SK-N-SH (cell line): ENCODE measurements around the gene NECTIN2. TPM values are rescaled to one million over a fixed set of nuclear protein-coding genes. Genes with fewer than 3 reads are reported as not detected.

ENCODE experiments used
- CTCF ChIA-PET: fragments of 300-600, 350-600 bp; formaldehyde crosslinking; extraction: SDS; loops from one replicate; lab custom pipeline; 2021; lab: Yijun Ruan, JAX
- POLR2A ChIA-PET: fragments of 350-600 bp; sonication (Branson Sonifier 250); formaldehyde crosslinking; extraction: SDS; loops from one replicate; lab custom pipeline; 2020; ENCODE audit warnings: antibody characterized with exemption, inconsistent platforms; lab: Yijun Ruan, JAX
- DNase-seq: peaks from one replicate; pipeline ENCODE4 v3.0.0; 2012
- H2AFZ ChIP-seq: fragments of 200-600 bp; sonication (generic); 2 replicates; pipeline ENCODE4 v1.8.1; 2016; ENCODE audit warnings: antibody characterized with exemption, mild to moderate bottlenecking, low read depth
- H3F3A ChIP-seq: fragments of 200-600 bp; sonication (generic); replicated peaks from 2 replicates; pipeline ENCODE3; 2016; ENCODE audit warnings: antibody characterized with exemption, mild to moderate bottlenecking; ENCODE audit not compliant: insufficient read depth
- H3K27ac ChIP-seq, 2 experiments: fragments of 200-500 bp in 1 of 2; fragments of 200-600 bp in 1 of 2; sonication (Bioruptor generic) in 1 of 2; sonication (generic), shearing (Covaris generic) in 1 of 2; 2 replicates each; pipeline versions ENCODE4 v1.5.1 to v1.6.1; 2014 to 2016; ENCODE audit warnings: low read depth in 2 of 2, inconsistent platforms in 1 of 2, low read length in 1 of 2, mild to moderate bottlenecking in 1 of 2, mixed read lengths in 1 of 2
- H3K27me3 ChIP-seq: fragments of 200-600 bp; sonication (generic), shearing (Covaris generic); 2 replicates; pipeline ENCODE4 v1.6.1; 2016; ENCODE audit warnings: mixed run types; ENCODE audit not compliant: insufficient read depth
- H3K36me3 ChIP-seq, 2 experiments: fragments of 200-500 bp in 1 of 2; fragments of 200-600 bp in 1 of 2; sonication (Bioruptor generic) in 1 of 2; sonication (generic) in 1 of 2; replicated peaks in 1 of 2; 2 replicates each; pipeline versions ENCODE3 to v1.5.1; 2014 to 2016; ENCODE audit warnings: low read length in 1 of 2, mild to moderate bottlenecking in 1 of 2; ENCODE audit not compliant: insufficient read depth in 2 of 2, control insufficient read depth in 1 of 2
- H3K4me1 ChIP-seq, 2 experiments: fragments of 200-500 bp in 1 of 2; fragments of 200-600 bp in 1 of 2; sonication (Bioruptor generic) in 1 of 2; sonication (generic), shearing (Covaris generic) in 1 of 2; 2 replicates each; pipeline versions ENCODE4 v1.5.1 to v1.6.1; 2014 to 2016; ENCODE audit warnings: low read depth in 1 of 2, low read length in 1 of 2, mixed run types in 1 of 2; ENCODE audit not compliant: insufficient read depth in 2 of 2, control insufficient read depth in 1 of 2
- H3K4me2 ChIP-seq: fragments of 200-600 bp; sonication (generic), shearing (Covaris generic); 2 replicates; pipeline ENCODE4 v1.6.1; 2017; ENCODE audit warnings: mixed run types
- H3K4me3 ChIP-seq, 2 experiments: fragments of 200-500 bp in 1 of 2; fragments of 200-600 bp in 1 of 2; sonication (Bioruptor generic) in 1 of 2; sonication (generic), shearing (Covaris generic) in 1 of 2; 2 replicates each; pipeline versions ENCODE4 v1.5.1 to v1.8.1; 2014 to 2016; ENCODE audit warnings: low read depth in 2 of 2, inconsistent platforms in 1 of 2, low read length in 1 of 2, mild to moderate bottlenecking in 1 of 2, mixed read lengths in 1 of 2, moderate library complexity in 1 of 2
- H3K79me2 ChIP-seq: fragments of 200-600 bp; sonication (generic); 2 replicates; pipeline ENCODE4 v1.8.1; 2017; ENCODE audit warnings: mild to moderate bottlenecking; ENCODE audit not compliant: insufficient read depth
- H3K9ac ChIP-seq: fragments of 200-600 bp; sonication (generic); 2 replicates; pipeline ENCODE4 v1.6.1; 2017; ENCODE audit warnings: mixed run types
- H3K9me2 ChIP-seq: fragments of 200-600 bp; sonication (generic); 2 replicates; pipeline ENCODE4 v1.6.1; 2017; ENCODE audit warnings: mixed run types
- H3K9me3 ChIP-seq: fragments of 200-600 bp; sonication (generic); 2 replicates; pipeline ENCODE4 v1.6.1; 2017; ENCODE audit warnings: mixed run types, mild to moderate bottlenecking, moderate library complexity
- H4K20me1 ChIP-seq: fragments of 200-600 bp; sonication (generic); 2 replicates; pipeline ENCODE4 v1.6.1; 2017; ENCODE audit warnings: mild to moderate bottlenecking, mixed run types; ENCODE audit not compliant: insufficient read depth
- CHD2 ChIP-seq: fragments of 150-350 bp; IDR thresholded peaks from 2 replicates; pipeline ENCODE4 v1.6.1; 2018; ENCODE audit warnings: low read length; ENCODE audit not compliant: partially characterized antibody
- FOXJ3 ChIP-seq: sonication (generic); formaldehyde crosslinking; IDR thresholded peaks from 2 replicates; pipeline ENCODE4 v1.5.1; 2020; ENCODE audit warnings: mild to moderate bottlenecking, missing genetic modification reagents
- GABPA ChIP-seq: IDR thresholded peaks from 2 replicates; pipeline ENCODE4 v1.4.0; 2012; ENCODE audit warnings: low read depth, mild to moderate bottlenecking
- MEF2A ChIP-seq: IDR thresholded peaks from 2 replicates; pipeline ENCODE4 v1.4.0; 2012; ENCODE audit warnings: low read depth, borderline replicate concordance
- MXI1 ChIP-seq: IDR thresholded peaks from 2 replicates; pipeline ENCODE4 v1.6.1; 2012; ENCODE audit warnings: mild to moderate bottlenecking, low read depth, low read length, improper control_type of control experiment
- PBX3 ChIP-seq: IDR thresholded peaks from 2 replicates; pipeline ENCODE4; 2012
- POLR2AphosphoS5 ChIP-seq: IDR thresholded peaks from 2 replicates; pipeline ENCODE4 v1.6.1; 2012; ENCODE audit warnings: low read depth, low read length
- REST ChIP-seq: IDR thresholded peaks from 2 replicates; pipeline ENCODE4 v1.6.1; 2012; ENCODE audit warnings: mild to moderate bottlenecking, low read depth, low read length, moderate library complexity
- RFX5 ChIP-seq: IDR thresholded peaks from 2 replicates; pipeline ENCODE4 v1.6.1; 2012; ENCODE audit warnings: mild to moderate bottlenecking, improper control_type of control experiment, low read length
- TAF1 ChIP-seq: IDR thresholded peaks from 2 replicates; pipeline ENCODE4 v1.6.1; 2012; ENCODE audit warnings: low read depth, mild to moderate bottlenecking, low read length, moderate library complexity, borderline replicate concordance
- TEAD4 ChIP-seq: IDR thresholded peaks from 2 replicates; pipeline ENCODE4 v1.4.0; 2012; ENCODE audit warnings: mild to moderate bottlenecking, borderline replicate concordance; ENCODE audit not compliant: insufficient read depth
- YY1 ChIP-seq: IDR thresholded peaks from 2 replicates; pipeline ENCODE4 v1.4.0; 2012; ENCODE audit warnings: low read depth, mild to moderate bottlenecking
- WGBS: methylation state at CpG from one replicate; pipeline ENCODE4 v1.1.6; 2017; ENCODE audit warnings: low lambda C conversion rate; 5-methylcytosine and 5-hydroxymethylcytosine counted together
- polyA plus RNA-seq, 3 experiments: library from polyadenylated mRNA; depleted of rRNA; stranded (reverse); fragments of >200 nt; gene quantifications; 2 replicates each; pipeline ENCODE4 v1.2.3, GENCODE V29; 2012
- TF ChIP-seq, protein P1 (sequence below): fragments of 150-350 bp; IDR thresholded peaks from 2 replicates; pipeline ENCODE4 v1.6.1; 2016; ENCODE audit warnings: mild to moderate bottlenecking, low read depth, low read length
- TF ChIP-seq, protein P2 (sequence below): fragments of 200-600 bp; sonication (generic); IDR thresholded peaks from 2 replicates; pipeline ENCODE4 v1.6.1; 2017; ENCODE audit warnings: antibody characterized with exemption, mild to moderate bottlenecking, moderate library complexity

NECTIN2 gene
- polyA plus RNA-seq, 1 of the 3 experiments (the other 2 are of a cell fraction), result 121 TPM

- peaks cover 0 to 12% of the 10 kb centered on the region in 2 experiments for H3K36me3 ChIP-seq
- ChIA-PET CTCF (interaction anchor here (0.7 to 1.5 kb wide), 4 partner anchors 38 to 175 kb away, joined by 3 to 5 read pairs (median 4); partner anchors contain the start of genes CLPTM1 and NECTIN2), POLR2A (no interaction called here)
- H3K4me2 ChIP-seq, result no peak overlapping the region
- no peak overlapping the region for H3K27ac ChIP-seq
- no peak overlapping the region for H3K9ac ChIP-seq
- peaks cover 15% of the 10 kb centered on the region for H3F3A ChIP-seq
- no peaks in the 10 kb centered on the region for H3K79me2 ChIP-seq
- H2AFZ ChIP-seq, result no peak overlapping the region
- 85% methylated on average over 5 of the region's 5 CpGs for whole genome bisulfite sequencing
- no peaks in the 10 kb centered on the region for H3K4me1 ChIP-seq
- H3K4me3 ChIP-seq, result no peak overlapping the region
- H4K20me1 ChIP-seq, result no peaks in the 10 kb centered on the region
- TF ChIP-seq, protein P1, sequence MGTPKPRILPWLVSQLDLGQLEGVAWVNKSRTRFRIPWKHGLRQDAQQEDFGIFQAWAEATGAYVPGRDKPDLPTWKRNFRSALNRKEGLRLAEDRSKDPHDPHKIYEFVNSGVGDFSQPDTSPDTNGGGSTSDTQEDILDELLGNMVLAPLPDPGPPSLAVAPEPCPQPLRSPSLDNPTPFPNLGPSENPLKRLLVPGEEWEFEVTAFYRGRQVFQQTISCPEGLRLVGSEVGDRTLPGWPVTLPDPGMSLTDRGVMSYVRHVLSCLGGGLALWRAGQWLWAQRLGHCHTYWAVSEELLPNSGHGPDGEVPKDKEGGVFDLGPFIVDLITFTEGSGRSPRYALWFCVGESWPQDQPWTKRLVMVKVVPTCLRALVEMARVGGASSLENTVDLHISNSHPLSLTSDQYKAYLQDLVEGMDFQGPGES, result no peak
- TF ChIP-seq TAF1, result no peak
- no peak for TF ChIP-seq REST
- TF ChIP-seq FOXJ3 (CRISPR knock-in tag), result no peak
- TF ChIP-seq PBX3, result no peak
- no peak for TF ChIP-seq GABPA
- TF ChIP-seq MEF2A, result no peak
- TF ChIP-seq YY1, result no peak
- no peak for TF ChIP-seq POLR2AphosphoS5
- TF ChIP-seq TEAD4, result no peak
- TF ChIP-seq MXI1, result no peak
- TF ChIP-seq, protein P2, sequence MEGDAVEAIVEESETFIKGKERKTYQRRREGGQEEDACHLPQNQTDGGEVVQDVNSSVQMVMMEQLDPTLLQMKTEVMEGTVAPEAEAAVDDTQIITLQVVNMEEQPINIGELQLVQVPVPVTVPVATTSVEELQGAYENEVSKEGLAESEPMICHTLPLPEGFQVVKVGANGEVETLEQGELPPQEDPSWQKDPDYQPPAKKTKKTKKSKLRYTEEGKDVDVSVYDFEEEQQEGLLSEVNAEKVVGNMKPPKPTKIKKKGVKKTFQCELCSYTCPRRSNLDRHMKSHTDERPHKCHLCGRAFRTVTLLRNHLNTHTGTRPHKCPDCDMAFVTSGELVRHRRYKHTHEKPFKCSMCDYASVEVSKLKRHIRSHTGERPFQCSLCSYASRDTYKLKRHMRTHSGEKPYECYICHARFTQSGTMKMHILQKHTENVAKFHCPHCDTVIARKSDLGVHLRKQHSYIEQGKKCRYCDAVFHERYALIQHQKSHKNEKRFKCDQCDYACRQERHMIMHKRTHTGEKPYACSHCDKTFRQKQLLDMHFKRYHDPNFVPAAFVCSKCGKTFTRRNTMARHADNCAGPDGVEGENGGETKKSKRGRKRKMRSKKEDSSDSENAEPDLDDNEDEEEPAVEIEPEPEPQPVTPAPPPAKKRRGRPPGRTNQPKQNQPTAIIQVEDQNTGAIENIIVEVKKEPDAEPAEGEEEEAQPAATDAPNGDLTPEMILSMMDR, result no peak
- TF ChIP-seq RFX5, result no peak
- TF ChIP-seq CHD2, result no peak
- TF ChIP-seq, all 33 proteins: peak for 0
- DNase-seq, result no peak
- H3K9me2 ChIP-seq, result no peaks in the 10 kb centered on the region
- no peaks in the 10 kb centered on the region for H3K27me3 ChIP-seq
- H3K9me3 ChIP-seq, result no peaks in the 10 kb centered on the region
Observed at GRCh38 chr19:44883922-44884321, 37.8 kb downstream of the NECTIN2 start.
